Hippocampal formation (tissue), 2 donors: Measurements from ENCODE around the gene TSC22D2.
"Not testable (repeated sequence)": the region's sequence is repeated elsewhere in the genome, so short reads cannot be mapped to it uniquely, and the experiment has no call there.

Experiments
- DNase-seq, 2 donors: peaks; one replicate each; lab custom pipeline; 2025; lab: John Stamatoyannopoulos, UW

The TSC22D2 gene

DNA sequence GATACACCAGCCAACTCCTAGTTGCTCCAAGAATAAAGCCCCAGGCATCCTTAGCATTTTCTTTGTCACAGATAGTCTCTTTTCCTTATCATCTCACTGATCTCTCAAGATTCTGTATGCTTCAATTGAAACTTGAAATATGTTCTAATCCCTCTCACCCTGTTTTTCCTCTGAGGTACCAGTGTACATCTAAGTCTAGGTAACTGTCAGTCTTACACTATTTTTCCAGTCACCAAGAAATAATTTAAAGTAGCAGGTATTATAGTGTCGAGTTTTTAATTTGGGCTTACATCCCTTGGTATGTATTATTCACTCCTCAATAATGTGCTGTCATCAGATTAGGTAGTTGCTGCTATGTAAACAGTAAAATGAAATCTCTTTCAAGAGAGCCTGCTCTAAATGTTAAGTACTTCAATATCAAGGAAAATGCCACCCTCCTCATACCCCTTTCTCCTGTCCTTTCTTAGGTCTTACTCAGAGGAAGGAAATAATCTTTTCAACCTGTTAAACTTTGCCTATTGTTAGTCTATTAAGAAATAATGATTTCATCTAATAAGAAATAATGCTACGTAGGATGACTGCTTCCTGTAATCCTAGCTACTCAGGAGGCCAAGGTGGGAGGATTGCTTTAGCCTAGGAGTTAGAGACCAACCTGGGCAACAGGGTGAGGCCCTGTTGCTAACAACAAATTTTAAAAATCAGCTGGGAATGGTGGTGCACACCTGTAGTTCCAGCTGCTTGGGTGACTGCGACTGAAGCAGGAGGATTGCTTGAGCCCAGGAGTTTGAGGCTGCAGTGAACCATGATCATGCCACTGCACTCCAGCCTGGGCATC, 39.8 kb downstream of the TSC22D2 start:
- DNase-seq, result no peak

DNA sequence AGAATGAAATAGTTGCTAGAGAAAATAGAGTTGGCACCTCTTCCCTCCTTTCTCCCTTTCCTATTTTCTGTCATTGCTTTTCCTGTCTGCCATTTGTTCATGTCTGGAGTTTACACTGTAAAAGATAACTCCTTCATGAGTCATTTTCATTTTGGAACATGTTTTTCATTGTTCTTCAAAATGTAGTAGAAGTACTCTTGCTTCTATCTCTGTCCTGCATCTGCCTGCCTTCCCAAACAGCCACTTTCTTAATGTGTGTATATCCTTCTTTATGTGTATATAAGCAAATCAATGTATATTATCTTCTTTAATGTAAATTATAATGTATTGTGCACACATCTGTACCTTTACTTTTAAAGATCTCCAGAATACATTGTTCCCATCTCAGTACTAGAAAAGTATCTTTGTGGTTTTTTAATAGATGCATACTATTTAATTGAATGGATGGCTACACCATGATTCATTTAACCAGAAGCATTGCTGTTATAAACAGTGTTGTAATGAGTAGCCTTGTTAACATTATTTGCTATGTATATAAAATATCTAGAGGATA, 41.1 kb downstream of the TSC22D2 start:
- DNase-seq, result no peak

DNA sequence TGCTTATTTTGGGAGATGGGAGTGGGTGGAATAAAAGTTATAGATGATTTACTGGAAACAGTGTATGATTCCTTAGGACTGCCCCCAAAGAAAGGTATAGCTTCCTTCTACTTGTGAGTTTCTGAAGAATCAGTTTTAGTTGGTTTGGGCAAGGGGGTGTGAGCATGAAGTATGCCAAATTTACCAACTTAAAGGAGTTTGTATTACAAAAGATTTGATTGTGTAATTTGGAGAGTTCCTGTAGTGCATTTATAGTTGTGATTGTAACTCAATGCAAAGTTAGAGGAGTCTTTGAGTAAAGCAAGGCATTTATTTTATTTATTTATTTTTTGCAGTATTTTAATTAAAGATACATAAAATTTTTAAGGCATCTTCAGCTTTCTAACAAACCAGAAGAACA, 42.8 kb downstream of the TSC22D2 start:
- DNase-seq, result no peak

DNA sequence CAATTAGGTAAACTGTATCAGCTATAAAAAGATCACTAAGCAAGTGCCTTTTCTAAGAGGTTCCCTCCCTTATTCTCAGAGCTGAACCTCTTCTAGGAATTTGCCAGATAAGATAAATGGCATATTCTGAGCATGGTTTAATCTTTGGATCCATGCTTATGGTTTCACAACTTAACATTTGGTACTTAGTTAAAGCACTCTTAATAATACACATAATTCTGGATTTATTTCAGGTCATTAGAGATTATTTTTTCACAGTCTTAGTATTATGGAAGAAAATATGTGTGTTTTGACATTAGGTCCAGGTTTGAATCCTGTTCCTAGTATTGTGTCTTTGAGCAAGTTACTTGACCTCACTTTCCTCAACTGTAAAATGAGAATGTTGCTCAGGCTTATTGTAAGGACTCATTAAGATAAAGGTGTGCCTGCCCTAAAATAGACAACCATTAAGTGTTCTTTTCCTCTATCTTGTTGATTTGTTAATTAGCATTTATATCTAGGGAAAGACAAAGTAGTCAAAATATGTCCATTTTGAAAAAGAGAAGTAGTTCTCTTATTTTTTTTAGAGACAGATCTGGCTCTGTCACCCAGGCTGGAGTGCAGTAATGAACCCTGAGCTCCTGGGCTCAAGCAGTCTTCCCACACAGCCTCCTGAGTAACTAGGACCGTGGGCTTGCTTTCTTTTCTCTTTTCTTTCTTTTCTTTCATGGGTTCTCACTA, 43.4 kb downstream of the TSC22D2 start:
- no peak for DNase-seq

DNA sequence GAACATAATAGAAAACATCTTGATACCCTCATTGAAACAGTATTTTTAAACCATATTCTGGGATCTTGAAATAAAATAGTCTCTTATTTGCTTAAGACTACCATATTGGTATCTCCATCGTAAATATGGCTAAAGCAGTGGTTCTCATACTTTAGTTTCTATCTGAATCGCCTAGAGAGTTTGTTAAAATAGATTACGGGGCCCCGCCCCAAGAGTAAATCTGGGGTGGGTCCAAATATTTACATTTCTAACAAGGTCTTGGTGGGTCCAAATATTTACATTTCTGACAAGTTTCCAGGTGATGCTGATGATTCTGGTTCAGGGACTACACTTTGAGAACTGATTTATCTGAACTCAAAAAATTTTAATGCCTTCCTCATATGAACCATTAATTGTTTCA, 45.3 kb downstream of the TSC22D2 start:
- no peak for DNase-seq

DNA sequence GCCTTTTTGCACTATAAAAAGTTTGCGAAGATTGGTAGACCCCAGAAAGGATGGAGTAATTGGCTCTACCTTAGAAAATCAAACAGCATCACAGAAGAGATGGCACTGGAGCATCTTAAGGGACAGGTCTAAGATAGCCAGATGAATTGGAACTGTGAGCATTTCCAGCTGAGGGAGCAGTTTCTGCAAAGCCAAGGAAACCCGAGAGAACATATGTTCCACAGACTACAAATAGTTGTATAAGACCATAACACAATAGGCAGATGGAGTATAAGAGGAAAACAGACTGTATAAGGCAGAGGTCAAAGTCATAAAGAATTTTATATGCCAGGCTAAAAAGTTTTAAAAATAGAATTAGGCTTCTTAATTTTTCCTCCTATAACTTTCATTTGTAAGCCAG, 46.0 kb downstream of the TSC22D2 start:
- DNase-seq, result no peak

DNA sequence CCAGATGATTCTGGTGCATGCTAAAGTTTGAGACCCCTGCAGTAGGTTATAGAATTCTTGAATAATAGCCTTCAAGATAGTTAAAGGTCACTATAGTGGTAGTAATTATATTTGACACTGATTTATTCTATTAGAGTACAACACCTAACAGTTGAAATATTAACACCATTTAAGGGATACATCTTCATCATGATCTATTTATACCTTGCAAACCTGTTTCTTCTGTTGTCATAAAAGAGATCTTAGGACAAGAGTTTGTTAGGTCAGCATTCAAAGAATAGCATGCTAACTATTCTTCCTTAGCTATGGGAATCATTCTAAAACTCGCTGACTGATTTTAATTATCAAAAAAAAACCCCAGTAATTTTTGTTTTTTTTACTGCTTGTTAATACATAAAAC, 46.5 kb downstream of the TSC22D2 start:
- no peak for DNase-seq

DNA sequence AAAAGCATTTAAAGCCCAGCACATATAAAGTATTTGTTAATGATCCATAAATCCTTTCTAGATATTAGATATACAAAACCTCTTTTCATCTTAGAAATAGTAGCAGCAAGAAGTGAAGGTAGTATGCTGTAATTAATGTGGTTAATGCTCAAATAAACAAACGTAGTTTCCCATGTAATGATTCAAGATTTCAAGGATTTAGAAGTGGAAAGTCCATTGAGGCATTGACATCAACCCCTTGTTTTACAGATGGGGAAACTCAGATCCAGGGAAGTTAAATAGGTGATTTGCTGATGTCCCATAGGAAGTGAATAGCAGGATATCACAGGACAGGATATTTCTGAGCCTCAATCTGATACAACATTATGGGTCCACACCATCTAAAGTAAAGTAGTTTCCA, 47.2 kb downstream of the TSC22D2 start:
- DNase-seq, result no peak

DNA sequence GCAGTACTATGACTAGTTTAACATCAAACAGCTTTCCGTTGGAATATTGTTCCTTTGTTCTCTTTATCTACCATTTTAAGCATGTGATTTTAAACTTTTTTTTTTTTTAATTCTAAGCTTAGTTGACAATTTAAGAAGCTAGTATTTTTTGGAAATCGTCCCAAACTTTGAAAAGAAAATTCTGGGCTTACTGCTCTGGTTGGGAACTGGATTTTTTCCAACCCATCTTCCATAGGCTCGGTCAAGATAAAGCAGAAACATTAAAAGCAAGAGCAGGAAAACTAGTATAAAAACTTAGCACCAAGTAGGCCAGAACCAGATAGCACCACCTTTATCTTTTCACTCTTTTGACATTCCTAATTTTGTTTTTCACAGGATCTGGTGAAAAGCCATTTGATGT, 49.9 kb downstream of the TSC22D2 start:
- DNase-seq, result no peak

DNA sequence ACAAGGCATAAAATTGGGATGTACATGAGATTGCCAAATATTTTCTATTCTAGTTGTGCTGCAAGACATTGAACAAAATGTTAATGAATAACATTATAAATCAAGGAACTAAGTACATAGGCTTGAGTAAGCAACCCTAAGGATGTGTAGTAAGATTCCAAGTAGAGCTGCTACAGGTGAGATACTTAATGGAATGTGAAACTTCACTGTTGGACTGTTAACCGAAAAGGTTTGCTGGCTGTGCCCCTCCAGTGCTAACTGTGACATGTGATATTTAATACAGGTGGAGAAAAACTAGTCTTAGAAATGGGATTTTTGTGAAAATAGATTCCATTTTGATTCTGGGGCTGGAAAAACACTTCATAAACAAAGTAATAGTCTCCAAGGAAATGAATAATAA, 52.4 kb downstream of the TSC22D2 start:
- DNase-seq, result no peak

DNA sequence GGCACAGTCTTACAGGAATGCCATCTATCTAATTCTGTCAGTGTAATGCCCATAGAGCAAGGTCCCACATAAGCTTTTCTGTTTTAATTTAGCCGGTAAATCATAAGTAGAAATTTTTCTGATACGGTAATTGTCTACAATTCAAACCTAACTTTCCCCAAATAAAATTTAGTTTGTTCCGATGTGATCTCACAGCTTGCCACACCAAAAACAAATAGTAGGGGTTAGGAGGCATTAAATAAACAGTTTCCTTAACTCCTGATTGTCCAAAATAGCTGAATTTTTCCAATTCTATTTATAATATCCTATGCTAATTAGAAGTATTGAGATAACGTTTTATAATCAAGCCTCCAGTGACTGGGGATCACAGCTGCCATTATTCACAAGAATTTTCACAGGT, 53.3 kb downstream of the TSC22D2 start:
- DNase-seq, result no peak

DNA sequence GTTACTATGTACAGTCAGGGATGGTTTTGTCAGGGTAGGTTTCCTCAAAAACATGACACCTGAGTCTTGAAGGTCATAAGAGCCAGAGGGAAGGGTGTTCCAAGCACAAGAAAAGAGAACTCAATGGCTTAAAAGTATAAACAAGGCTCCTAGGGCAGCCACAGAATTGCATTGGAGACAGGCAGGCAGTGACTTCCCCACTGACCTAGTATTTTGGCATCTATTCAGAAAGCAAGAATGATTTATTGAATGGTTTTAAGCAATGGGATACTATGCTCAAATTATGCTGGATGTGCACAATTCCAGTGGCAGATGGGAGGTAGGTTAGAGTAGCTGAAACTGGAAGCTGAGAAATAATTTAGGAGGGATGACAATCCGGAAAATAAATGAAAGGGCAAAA, 54.0 kb downstream of the TSC22D2 start:
- DNase-seq, result no peak

DNA sequence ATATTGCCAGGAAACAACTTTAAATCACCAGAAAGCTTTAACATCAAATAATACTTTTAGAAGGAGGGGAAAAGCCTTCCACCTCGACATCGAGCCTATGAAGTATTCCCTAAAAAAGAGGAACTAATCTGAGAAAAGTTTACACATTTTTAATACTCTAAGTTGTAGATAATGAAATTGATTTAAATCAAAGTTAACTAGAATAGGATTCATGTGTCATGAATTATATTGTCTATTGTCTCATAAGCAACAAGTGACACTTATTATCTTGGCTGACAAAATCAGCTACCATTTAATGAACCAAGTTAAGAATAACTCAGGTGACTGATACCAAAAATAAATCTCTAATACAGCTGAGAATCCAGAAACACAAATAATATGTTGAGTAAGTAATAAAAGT, 56.6 kb downstream of the TSC22D2 start:
- DNase-seq, result no peak

DNA sequence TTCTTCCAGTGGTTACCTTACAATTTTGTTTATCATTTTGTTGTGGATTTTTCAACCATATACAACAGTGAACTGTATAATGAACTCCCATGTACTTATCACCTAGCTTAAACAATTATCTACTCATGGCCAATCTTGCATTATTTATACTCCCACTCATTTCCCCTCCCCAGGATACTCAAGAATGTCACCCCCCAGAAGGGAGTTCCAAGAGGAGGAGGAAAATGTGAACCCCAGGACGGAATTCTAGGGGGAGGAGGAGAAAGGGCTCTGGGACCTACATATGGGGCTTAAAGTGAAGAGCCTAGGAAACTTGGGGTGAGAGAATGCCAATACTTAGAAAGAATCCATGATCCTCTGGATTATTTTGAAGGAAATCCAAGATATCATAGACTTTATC, 59.3 kb downstream of the TSC22D2 start:
- no peak for DNase-seq

DNA sequence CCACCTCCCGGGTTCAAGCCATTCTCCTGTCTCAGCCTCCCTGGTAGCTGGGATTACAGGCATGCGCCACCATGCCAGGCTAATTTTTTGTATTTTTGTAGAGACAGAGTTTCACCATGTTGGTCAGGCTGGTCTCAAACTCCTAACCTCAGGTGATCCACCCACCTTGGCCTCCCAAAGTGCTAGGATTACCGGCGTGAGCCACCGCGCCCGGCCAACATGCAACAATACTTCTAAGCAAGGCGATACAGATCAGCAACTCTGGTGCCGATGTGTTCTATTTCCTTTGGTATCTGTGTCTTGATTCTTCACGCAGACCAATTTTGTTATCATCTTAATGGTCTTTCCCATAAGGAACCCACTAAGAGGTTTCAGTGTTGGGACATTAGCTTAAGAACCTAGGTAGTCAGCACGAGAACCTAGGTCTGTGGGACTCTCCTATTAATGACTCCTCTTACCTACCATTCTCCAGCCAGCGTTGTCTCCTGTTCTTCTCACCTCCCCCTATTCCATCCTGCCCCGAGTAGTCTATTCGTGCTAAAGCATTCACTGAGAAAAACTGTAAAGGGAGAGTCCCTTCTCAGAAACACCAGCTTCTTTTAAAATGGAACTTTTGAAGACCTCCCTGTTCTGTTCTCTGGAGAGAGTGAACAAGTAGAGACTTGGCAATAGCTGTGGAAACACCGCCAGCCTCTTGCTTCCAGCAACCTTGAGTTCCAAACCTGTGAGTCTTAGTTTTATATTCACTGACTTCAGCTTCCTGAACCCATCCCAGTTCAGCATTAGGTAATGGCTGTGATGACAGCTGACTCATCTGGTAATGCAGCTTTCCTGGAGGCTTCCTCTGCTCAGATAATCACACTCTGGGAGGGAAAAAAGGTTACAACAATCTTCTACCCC, 61.2 kb downstream of the TSC22D2 start:
- DNase-seq, result no peak

DNA sequence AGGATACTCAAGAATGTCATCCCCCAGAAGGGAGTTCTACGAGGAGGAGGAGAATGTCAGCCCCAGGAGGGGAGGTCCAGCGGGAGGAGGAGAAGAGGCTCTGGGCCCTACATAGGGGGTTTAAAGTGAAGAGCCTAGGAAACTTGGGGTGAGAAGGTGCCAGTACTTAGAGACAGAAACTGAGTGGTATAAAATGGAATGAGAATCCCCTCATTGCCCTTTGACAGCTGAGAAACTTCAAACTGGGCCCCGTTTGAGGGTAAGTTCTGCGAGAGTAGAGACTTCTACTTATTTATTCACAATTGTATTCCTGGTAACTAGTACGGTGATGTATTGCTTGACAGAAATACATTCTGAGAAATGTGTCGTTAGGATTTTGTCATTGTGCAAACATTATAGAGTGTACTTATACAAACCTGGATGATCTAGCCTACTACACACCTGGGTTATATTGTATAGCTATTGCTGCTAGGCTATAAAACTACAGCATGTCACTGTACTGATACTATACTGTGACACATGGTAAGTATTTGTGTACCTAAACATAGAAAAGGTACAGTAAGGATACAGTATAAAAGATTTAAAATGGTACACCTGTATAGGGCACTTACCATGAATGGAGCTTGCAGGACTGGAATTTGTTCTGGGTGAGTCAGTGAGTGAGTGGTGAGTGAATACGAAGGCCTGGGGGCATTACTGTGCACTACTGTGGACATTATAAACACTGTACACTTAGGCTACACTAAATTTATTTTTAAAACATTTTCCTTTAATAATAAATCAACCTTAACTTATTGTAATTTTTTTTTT, 62.0 kb downstream of the TSC22D2 start:
- DNase-seq, result no peak

DNA sequence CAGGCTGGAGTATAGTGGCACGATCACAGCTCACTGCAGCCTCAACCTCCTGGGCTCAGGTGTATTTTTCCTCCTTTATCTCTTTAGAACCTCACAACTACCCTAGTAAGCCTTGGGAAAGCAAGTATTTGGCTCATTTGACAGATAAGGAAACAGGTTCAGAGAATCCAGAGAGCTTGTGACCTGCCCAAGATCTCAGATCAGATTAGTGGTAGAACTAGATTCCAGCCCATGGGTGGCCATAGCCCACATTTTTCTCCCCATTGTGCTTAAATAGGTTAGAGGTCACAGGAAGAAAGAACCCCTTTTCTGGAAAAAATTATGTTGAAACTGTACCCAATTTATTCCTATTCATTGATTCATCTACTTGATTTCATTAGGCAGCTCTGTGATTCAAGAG, 64.3 kb downstream of the TSC22D2 start:
- no peak for DNase-seq

DNA sequence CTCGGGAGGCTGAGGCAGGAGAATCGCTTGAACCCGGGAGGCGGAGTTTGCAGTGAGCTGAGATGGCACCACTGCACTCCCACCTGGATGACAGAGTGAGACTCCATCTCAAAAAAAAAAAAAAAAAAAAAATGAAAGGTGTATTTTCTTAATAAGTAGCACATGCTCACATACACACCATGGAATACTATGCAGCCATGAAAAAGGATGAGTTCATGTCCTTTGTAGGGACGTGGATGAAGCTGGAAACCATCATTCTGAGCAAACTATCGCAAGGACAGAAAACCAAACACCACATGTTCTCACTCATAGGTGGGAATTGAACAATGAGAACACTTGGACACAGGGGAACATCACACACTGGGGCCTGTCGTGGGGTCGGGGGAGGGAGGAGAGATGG, 65.1 kb downstream of the TSC22D2 start:
- not testable (repeated sequence) for DNase-seq

DNA sequence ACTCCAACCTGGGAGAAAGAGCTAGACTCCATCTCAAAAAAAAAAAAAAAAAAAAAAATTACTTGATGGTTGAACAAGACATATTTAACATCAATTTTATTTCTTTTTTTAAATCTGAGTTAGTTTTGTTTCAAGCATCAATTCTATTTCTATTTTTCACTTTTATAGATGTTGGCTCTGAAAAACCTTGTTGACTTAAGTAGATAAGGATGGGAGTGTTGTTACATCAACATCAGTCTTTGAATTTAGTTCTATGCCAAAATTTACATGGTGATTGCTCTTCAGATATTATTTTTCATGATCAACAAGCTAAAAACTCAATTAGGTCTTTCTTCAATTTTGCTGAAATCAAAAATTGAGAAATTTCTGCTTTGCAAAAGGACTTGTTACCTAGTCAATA, 71.3 kb downstream of the TSC22D2 start:
- DNase-seq, result no peak

DNA sequence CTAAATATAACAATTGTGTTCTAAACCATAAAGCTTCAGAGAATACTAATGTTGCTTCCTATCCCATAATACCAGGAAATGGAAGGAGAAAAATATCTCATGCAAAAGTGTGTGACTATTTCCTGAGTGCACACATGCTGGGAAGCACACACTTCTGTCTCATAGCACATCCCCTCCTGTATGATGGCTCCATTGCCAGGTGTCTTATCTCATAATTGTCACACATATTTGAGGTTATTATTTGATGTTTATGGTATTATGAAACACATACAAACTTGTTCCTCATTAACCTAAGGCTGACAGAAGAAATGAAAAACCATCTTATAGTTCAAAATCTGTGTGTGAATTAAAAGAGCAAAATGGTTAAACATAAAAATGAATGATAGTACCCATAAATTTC, 72.8 kb downstream of the TSC22D2 start:
- DNase-seq, result no peak

DNA sequence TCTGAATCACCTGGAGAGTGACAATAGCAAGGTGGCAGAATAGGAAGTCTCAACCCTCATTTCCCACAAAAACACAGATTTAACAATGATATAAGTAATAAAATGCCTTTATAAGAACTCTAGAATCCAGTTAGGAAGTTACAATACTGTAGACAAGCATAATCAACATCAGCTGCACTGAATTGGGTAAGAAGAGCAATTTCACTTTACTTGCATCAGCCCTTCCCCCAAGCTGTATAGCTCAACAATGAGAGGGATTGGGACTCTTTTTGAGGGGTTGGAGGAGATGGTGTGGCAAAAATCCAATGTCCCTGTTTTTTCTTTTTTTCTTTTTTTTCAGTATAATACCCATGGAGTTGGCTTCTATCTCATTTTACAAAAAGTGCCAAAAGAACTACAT, 75.1 kb downstream of the TSC22D2 start:
- DNase-seq, result no peak
